Gastroesophageal sphincter (tissue), 4 donors: ENCODE data around the gene ADORA1. TPM values are rescaled to one million over a fixed set of nuclear protein-coding genes. Genes with fewer than 3 reads are reported as not detected.
A peak's percentile ranks its signal among the peaks of the same experiment; 100 is the strongest.

Experiments
- ATAC-seq: fragments of 150-250 bp; one replicate; pipeline ENCODE4 v1.9.1; 2016; ENCODE audit warnings: mild to moderate bottlenecking, moderate library complexity
- H3K27ac ChIP-seq, 4 donors: fragments of 200-600 bp; sonication (generic) in 3 of 4; 1 replicate in 3 of 4; 2 replicates in 1 of 4; pipeline ENCODE4 v1.5.1; 2016 to 2019
- H3K27me3 ChIP-seq: fragments of 200-600 bp; sonication (generic); one replicate; pipeline ENCODE4 v1.5.1; 2019
- H3K36me3 ChIP-seq, 2 donors: fragments of 200-600 bp; sonication (generic); one replicate each; pipeline ENCODE4 v1.5.1; 2019; ENCODE audit warnings: control low read depth in 1 of 2
- H3K4me1 ChIP-seq, 3 donors: fragments of 200-600 bp; sonication (generic); 1 replicate in 2 of 3; 2 replicates in 1 of 3; pipeline ENCODE4 v1.5.1; 2016 to 2019; ENCODE audit warnings: control low read depth in 2 of 3
- H3K4me3 ChIP-seq, 2 donors: fragments of 200-600 bp; sonication (generic); one replicate each; pipeline ENCODE4 v1.5.1; 2019; ENCODE audit warnings: mild to moderate bottlenecking in 1 of 2, moderate library complexity in 1 of 2
- H3K9me3 ChIP-seq, 3 donors: fragments of 200-600 bp; sonication (generic); one replicate each; pipeline ENCODE4 v1.5.1; 2017 to 2019; ENCODE audit warnings: control low read depth in 2 of 3
- CTCF ChIP-seq, 4 experiments: fragments of 200-600 bp in 2 of 4; fragments of 450-650 bp in 2 of 4; sonication (generic) in 1 of 4; IDR thresholded peaks; one replicate each; pipeline ENCODE4 v1.5.1; 2017 to 2019; ENCODE audit warnings: antibody characterized with exemption in 4 of 4, mild to moderate bottlenecking in 2 of 4, moderate library complexity in 2 of 4
- EP300 ChIP-seq: sonication (generic); formaldehyde crosslinking; IDR thresholded peaks from one replicate; pipeline ENCODE4 v1.6.1; 2017; ENCODE audit warnings: antibody characterized with exemption, mild to moderate bottlenecking
- POLR2A ChIP-seq, 2 donors: fragments of 450-650 bp; IDR thresholded peaks; one replicate each; pipeline ENCODE4 v1.6.1; 2017; ENCODE audit warnings: antibody characterized with exemption in 2 of 2, mild to moderate bottlenecking in 2 of 2, moderate library complexity in 1 of 2
- POLR2AphosphoS5 ChIP-seq: sonication (generic); formaldehyde crosslinking; IDR thresholded peaks from one replicate; pipeline ENCODE4 v1.6.1; 2017; ENCODE audit warnings: antibody characterized with exemption
- WGBS, 2 donors: methylation state at CpG; one replicate each; pipeline ENCODE4 v1.1.5; 2018; ENCODE audit warnings: low coverage in 1 of 2; 5-methylcytosine and 5-hydroxymethylcytosine counted together
- total RNA-seq, 4 donors: library from RNA; depleted of rRNA; stranded (reverse); fragments of >200 nt; gene quantifications; one replicate each; pipeline ENCODE4 v1.1.0, GENCODE V29; 2016

Gene ADORA1
- total RNA-seq, 4 donors from 2014 or later = 0.16 to 2.7 (median 0.33) TPM

GRCh38 chr1:203122159-203122558, 5.4 kb upstream of the ADORA1 start:
- Histone ChIP-seq H3K27me3 (peaks cover 99% of the 10 kb centered on the region), H3K9me3 (no peaks in the 10 kb centered on the region), H3K4me1 (peaks cover 0 to 23% (median 12%) of the 10 kb centered on the region in 3 donors), H3K36me3 (no peaks in the 10 kb centered on the region), H3K4me3 (no peak overlapping the region), H3K27ac (no peak overlapping the region)
- WGBS, 2 donors = 100% methylated on average over 1 of the region's 2 CpGs; no CpG with 5 or more reads in 1 of the 2 donors
- TF ChIP-seq POLR2A (IDR thresholded peaks at IDR 0.05) = no peak
- TF ChIP-seq POLR2AphosphoS5 = no peak
- TF ChIP-seq CTCF (IDR thresholded peaks at IDR 0.05) = no peak
- TF ChIP-seq EP300 = no peak
- no peak for ATAC-seq

GRCh38 chr1:203124011-203124410, 3.5 kb upstream of the ADORA1 start:
- H3K4me1 ChIP-seq = peaks cover 0 to 32% (median 26%) of the 10 kb centered on the region in 3 donors
- WGBS, 2 donors = 48 to 63% methylated on average over 4 to 5 of the region's 5 CpGs
- H3K27me3 ChIP-seq = peaks cover 86% of the 10 kb centered on the region

GRCh38 chr1:203124546-203125317, 2.8 kb upstream of the ADORA1 start:
- H3K27me3 ChIP-seq = peaks cover 79% of the 10 kb centered on the region
- no peak for ATAC-seq
- H3K27ac ChIP-seq = no peak overlapping the region
- H3K36me3 ChIP-seq = no peaks in the 10 kb centered on the region
- H3K4me1 ChIP-seq = peaks cover 0 to 38% (median 26%) of the 10 kb centered on the region in 3 donors
- WGBS, 2 donors = 69 to 80% methylated on average over 1 to 3 of the region's 5 CpGs
- no peak overlapping the region for H3K4me3 ChIP-seq
- no peaks in the 10 kb centered on the region for H3K9me3 ChIP-seq
- no peak for TF ChIP-seq POLR2AphosphoS5
- no peak for TF ChIP-seq CTCF (IDR thresholded peaks at IDR 0.05)
- TF ChIP-seq EP300 = no peak
- TF ChIP-seq POLR2A (IDR thresholded peaks at IDR 0.05) = no peak

More at GRCh38 chr1:203124011-203124410, 3.5 kb upstream of the ADORA1 start:
- ATAC-seq = no peak
- Histone ChIP-seq H3K27ac (no peak overlapping the region), H3K4me3 (no peak overlapping the region), H3K9me3 (no peaks in the 10 kb centered on the region), H3K36me3 (no peaks in the 10 kb centered on the region)
- no peak for TF ChIP-seq CTCF (IDR thresholded peaks at IDR 0.05)
- no peak for TF ChIP-seq POLR2A (IDR thresholded peaks at IDR 0.05)
- no peak for TF ChIP-seq EP300
- TF ChIP-seq POLR2AphosphoS5 = no peak

- peaks cover 63% of the 10 kb centered on the region for H3K27me3 ChIP-seq
- no peak overlapping the region for H3K4me3 ChIP-seq
- H3K9me3 ChIP-seq = no peaks in the 10 kb centered on the region
- no peak for ATAC-seq
- no peak overlapping the region for H3K27ac ChIP-seq
- H3K36me3 ChIP-seq = no peaks in the 10 kb centered on the region
- TF ChIP-seq POLR2AphosphoS5 (no peak), CTCF (IDR thresholded peaks at IDR 0.05) (peak in 3 of 4 experiments; percentile 29 to 48 (median 46))
- peaks cover 0 to 46% (median 30%) of the 10 kb centered on the region in 3 donors for H3K4me1 ChIP-seq
- WGBS, 2 donors = 18 to 35% methylated on average over 5 to 6 of the region's 8 CpGs
These were observed 1.2 kb upstream of the ADORA1 start for GRCh38 chr1:203126151-203126865.
